IMR-90 (cell line): ENCODE measurements around the gene CASP8. TPM values are rescaled to one million over a fixed set of nuclear protein-coding genes. Genes with fewer than 3 reads are reported as not detected.

Experiments used
- ATAC-seq: fragments of 200-7000 bp; cut with Tn5 transposase; 2 replicates; pipeline ENCODE4 v1.9.1; 2020; ENCODE audit warnings: low read depth, mild to moderate bottlenecking, moderate library complexity
- BruUV-seq: library from RNA; stranded (reverse); fragments of 400-500 nt; replicated peaks from 2 replicates; lab custom pipeline; 2021; lab: Mats Ljungman, UMichigan
- CTCF ChIA-PET: fragments of 300-600 bp; formaldehyde crosslinking; extraction: SDS; loops from one replicate; lab custom pipeline; 2021; ENCODE audit warnings: antibody characterized with exemption; lab: Yijun Ruan, JAX
- POLR2A ChIA-PET: fragments of 300-600 bp; sonication (Branson Sonifier 250); formaldehyde crosslinking; loops from one replicate; lab custom pipeline; 2022; ENCODE audit warnings: antibody characterized with exemption; ENCODE audit not compliant: unreplicated experiment; lab: Charles Lee
- DNase-seq: peaks from one replicate; pipeline ENCODE4 v3.0.0; 2013
- H2AFZ ChIP-seq: replicated peaks from 2 replicates; pipeline ENCODE3; 2013; ENCODE audit warnings: low read length, mild to moderate bottlenecking; ENCODE audit not compliant: poor library complexity
- H2AK5ac ChIP-seq: 2 replicates; pipeline ENCODE4 v1.6.1; 2013; ENCODE audit warnings: low read depth, low read length, inconsistent platforms
- H2AK9ac ChIP-seq: replicated peaks from 2 replicates; pipeline ENCODE3; 2013; ENCODE audit warnings: mild to moderate bottlenecking, low read depth, low read length, moderate library complexity; ENCODE audit not compliant: poor library complexity
- H2BK120ac ChIP-seq: 2 replicates; pipeline ENCODE4 v1.6.1; 2013; ENCODE audit warnings: low read depth, low read length, inconsistent platforms
- H2BK15ac ChIP-seq: 3 replicates; pipeline ENCODE4 v1.6.1; 2013; ENCODE audit warnings: low read depth, low read length, inconsistent platforms
- H2BK20ac ChIP-seq: 2 replicates; pipeline ENCODE4 v1.6.1; 2013; ENCODE audit warnings: low read depth, mild to moderate bottlenecking, inconsistent platforms, low read length, moderate library complexity
- H2BK5ac ChIP-seq: 2 replicates; pipeline ENCODE4 v1.6.1; 2013; ENCODE audit warnings: mild to moderate bottlenecking, low read depth, low read length, inconsistent platforms; ENCODE audit not compliant: poor library complexity, severe bottlenecking
- H3K14ac ChIP-seq: replicated peaks from 2 replicates; pipeline ENCODE4 v1.6.1; 2013; ENCODE audit warnings: low read depth, low read length, inconsistent platforms
- H3K18ac ChIP-seq: 2 replicates; pipeline ENCODE4 v1.6.1; 2013; ENCODE audit warnings: low read depth, low read length, control low read depth
- H3K23ac ChIP-seq: 2 replicates; pipeline ENCODE4 v1.6.1; 2013; ENCODE audit warnings: low read depth, low read length, inconsistent platforms
- H3K27ac ChIP-seq: 2 replicates; pipeline ENCODE4 v1.5.1; 2013; ENCODE audit warnings: mild to moderate bottlenecking, control low read depth, low read length; ENCODE audit not compliant: insufficient read depth
- H3K27me3 ChIP-seq: 2 replicates; pipeline ENCODE4 v1.6.1; 2013; ENCODE audit warnings: low read length; ENCODE audit not compliant: control insufficient read depth, insufficient read depth
- H3K36me3 ChIP-seq: 2 replicates; pipeline ENCODE4 v1.6.1; 2013; ENCODE audit warnings: low read length, mixed read lengths; ENCODE audit not compliant: control insufficient read depth, insufficient read depth
- H3K4ac ChIP-seq: 2 replicates; pipeline ENCODE4 v1.6.1; 2013; ENCODE audit warnings: low read depth, low read length, inconsistent platforms
- H3K4me1 ChIP-seq: 2 replicates; pipeline ENCODE4 v1.6.1; 2013; ENCODE audit warnings: low read length, mixed read lengths; ENCODE audit not compliant: control insufficient read depth, insufficient read depth
- H3K4me2 ChIP-seq: 2 replicates; pipeline ENCODE4 v1.6.1; 2013; ENCODE audit warnings: low read depth, mild to moderate bottlenecking, control low read depth, low read length, moderate library complexity
- H3K4me3 ChIP-seq: 2 replicates; pipeline ENCODE4 v1.5.1; 2013; ENCODE audit warnings: low read depth, mild to moderate bottlenecking, control low read depth, low read length, moderate library complexity; ENCODE audit not compliant: insufficient read depth
- H3K56ac ChIP-seq: 2 replicates; pipeline ENCODE4 v1.6.1; 2013; ENCODE audit warnings: low read length, inconsistent platforms; ENCODE audit not compliant: insufficient read depth; ENCODE audit errors: extremely low read depth
- H3K79me1 ChIP-seq, 2 experiments: 2 replicates each; pipeline ENCODE4 v1.6.1; 2013; ENCODE audit warnings: low read length in 2 of 2, inconsistent platforms in 1 of 2, low read depth in 1 of 2
- H3K9ac ChIP-seq: 2 replicates; pipeline ENCODE4 v1.6.1; 2013; ENCODE audit warnings: low read depth, low read length, control low read depth
- H3K9me1 ChIP-seq: 2 replicates; pipeline ENCODE4 v1.6.1; 2013; ENCODE audit warnings: low read length, inconsistent platforms; ENCODE audit not compliant: insufficient read depth
- H3K9me3 ChIP-seq: 2 replicates; pipeline ENCODE4 v1.6.1; 2013; ENCODE audit warnings: low read length; ENCODE audit not compliant: control insufficient read depth, insufficient read depth
- H4K20me1 ChIP-seq: 2 replicates; pipeline ENCODE4 v1.6.1; 2013; ENCODE audit warnings: low read length, inconsistent platforms; ENCODE audit not compliant: insufficient read depth
- H4K5ac ChIP-seq: 2 replicates; pipeline ENCODE4 v1.6.1; 2013; ENCODE audit warnings: mild to moderate bottlenecking, low read depth, low read length, control low read depth
- H4K8ac ChIP-seq, 2 experiments: 2 replicates each; pipeline ENCODE4 v1.6.1; 2013; ENCODE audit warnings: low read depth in 2 of 2, low read length in 2 of 2, control low read depth in 1 of 2, inconsistent platforms in 1 of 2
- H4K91ac ChIP-seq: 2 replicates; pipeline ENCODE4 v1.6.1; 2013; ENCODE audit warnings: low read depth, low read length, inconsistent platforms; ENCODE audit not compliant: insufficient read depth
- FOS ChIP-seq: fragments of 150-350 bp; IDR thresholded peaks from 2 replicates; pipeline ENCODE4 v1.6.1; 2016; ENCODE audit warnings: low read depth, low read length
- RCOR1 ChIP-seq: IDR thresholded peaks from 2 replicates; pipeline ENCODE4 v1.6.1; 2012; ENCODE audit warnings: mild to moderate bottlenecking, low read length, improper control_type of control experiment; ENCODE audit not compliant: insufficient replicate concordance
- SMC3 ChIP-seq: fragments of 150-350 bp; IDR thresholded peaks from 2 replicates; pipeline ENCODE4 v1.6.1; 2016; ENCODE audit warnings: low read depth, mild to moderate bottlenecking, antibody characterized with exemption, low read length, moderate library complexity
- WGBS, 2 experiments: methylation state at CpG; one replicate each; pipeline versions ENCODE4 v1.1.5 to v1.1.7; 2013; ENCODE audit warnings: missing lambda C conversion rate in 2 of 2; ENCODE audit not compliant: insufficient read length in 1 of 2; ENCODE audit errors: extremely low coverage in 2 of 2; 5-methylcytosine and 5-hydroxymethylcytosine counted together
- dilution Hi-C: fragments of 300-500 bp; cut with HindIII; formaldehyde crosslinking; loops from one replicate; pipeline ENCODE4 v1.14.3; 2018; ENCODE audit warnings: low sequenced_read_pairs; ENCODE audit not compliant: unreplicated experiment
- in situ Hi-C: fragments of 300-500 bp; cut with MboI; formaldehyde crosslinking; loops from 3 replicates; pipeline ENCODE4 v1.14.3; 2019; ENCODE audit warnings: low sequenced_read_pairs, inconsistent platforms, mixed read lengths
- intact Hi-C: fragments of 100-400 bp; cut with micrococcal nuclease; formaldehyde crosslinking; loops from 2 replicates; pipeline ENCODE4 v1.10.0; 2022
- polyA plus RNA-seq, 3 experiments: library from polyadenylated mRNA; depleted of rRNA; stranded (reverse); fragments of >200 nt; gene quantifications; 2 replicates each; pipeline ENCODE4 v1.2.3, GENCODE V29; 2012; ENCODE audit warnings: low replicate concordance in 1 of 3
- total RNA-seq: library from RNA; depleted of rRNA; stranded (reverse); fragments of >200 nt; gene quantifications from 2 replicates; pipeline ENCODE4 v1.2.3, GENCODE V29; 2012
- TF ChIP-seq, protein P1 (sequence below): conservative IDR thresholded peaks from 2 replicates; pipeline ENCODE4 v1.5.1; 2012; ENCODE audit warnings: mild to moderate bottlenecking, low read depth, low read length, improper control_type of control experiment

CASP8 gene
- total and polyA plus RNA-seq, 2 of the 4 experiments (the other 2 are of a cell fraction), result 13.1 to 17.0 TPM

GRCh38 chr2:201256082-201256481 lies 4.3 kb upstream of the CASP8 start:
- ChIA-PET POLR2A (no interaction called here), CTCF (interaction anchor here (0.5 to 1.3 kb wide), 2 partner anchors 11 to 17 kb away, joined by 3 to 4 read pairs; no protein-coding TSS in a partner anchor)
- Histone ChIP-seq H2BK15ac (no peak overlapping the region), H3K79me1 (peaks cover 15 to 30% of the 10 kb centered on the region in 2 experiments; a peak in 3 of 4 replicates), H4K8ac (peak overlapping the region in 1 of 2 experiments; percentile 19; a peak in 1 of 4 replicates), H2BK5ac (no peak overlapping the region), H4K91ac (no peak overlapping the region), H3K4me1 (peaks cover 9% of the 10 kb centered on the region; the same call in 1 of the 2 replicates), H3K27ac (no peak overlapping the region), H3K23ac (no peak overlapping the region), H4K20me1 (no peaks in the 10 kb centered on the region), H2AK9ac (no peak overlapping the region), H3K4me3 (no peak overlapping the region), H2AK5ac (no peak overlapping the region), H4K5ac (no peak overlapping the region), H3K18ac (no peak overlapping the region), H3K9me3 (no peaks in the 10 kb centered on the region), H3K4ac (no peak overlapping the region), H3K36me3 (no peaks in the 10 kb centered on the region), H3K9ac (no peak overlapping the region), H3K14ac (no peak overlapping the region), H3K56ac (no peak overlapping the region), H3K9me1 (peaks cover 13% of the 10 kb centered on the region), H2BK20ac (no peak overlapping the region), H3K27me3 (no peaks in the 10 kb centered on the region), H3K4me2 (no peak overlapping the region), H2AFZ (no peak overlapping the region), H2BK120ac (no peak overlapping the region)
- DNase-seq (peak; percentile 60), ATAC-seq (no peak)
- WGBS, 2 experiments, result no CpG with 5 or more reads among the region's 3 CpGs
- intact Hi-C loops (loop anchor here (5.0 kb wide), 1 partner anchor 96 kb away; no protein-coding TSS in a partner anchor), dilution Hi-C loops (no loop called here), in situ Hi-C loops (no loop called here)
- no TSS peak for BruUV-seq
- TF ChIP-seq, protein P1, sequence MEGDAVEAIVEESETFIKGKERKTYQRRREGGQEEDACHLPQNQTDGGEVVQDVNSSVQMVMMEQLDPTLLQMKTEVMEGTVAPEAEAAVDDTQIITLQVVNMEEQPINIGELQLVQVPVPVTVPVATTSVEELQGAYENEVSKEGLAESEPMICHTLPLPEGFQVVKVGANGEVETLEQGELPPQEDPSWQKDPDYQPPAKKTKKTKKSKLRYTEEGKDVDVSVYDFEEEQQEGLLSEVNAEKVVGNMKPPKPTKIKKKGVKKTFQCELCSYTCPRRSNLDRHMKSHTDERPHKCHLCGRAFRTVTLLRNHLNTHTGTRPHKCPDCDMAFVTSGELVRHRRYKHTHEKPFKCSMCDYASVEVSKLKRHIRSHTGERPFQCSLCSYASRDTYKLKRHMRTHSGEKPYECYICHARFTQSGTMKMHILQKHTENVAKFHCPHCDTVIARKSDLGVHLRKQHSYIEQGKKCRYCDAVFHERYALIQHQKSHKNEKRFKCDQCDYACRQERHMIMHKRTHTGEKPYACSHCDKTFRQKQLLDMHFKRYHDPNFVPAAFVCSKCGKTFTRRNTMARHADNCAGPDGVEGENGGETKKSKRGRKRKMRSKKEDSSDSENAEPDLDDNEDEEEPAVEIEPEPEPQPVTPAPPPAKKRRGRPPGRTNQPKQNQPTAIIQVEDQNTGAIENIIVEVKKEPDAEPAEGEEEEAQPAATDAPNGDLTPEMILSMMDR, result no peak
- no peak for TF ChIP-seq SMC3
- no peak for TF ChIP-seq FOS
- TF ChIP-seq RCOR1, result peak; percentile 87
